Measurements from ENCODE around the gene APH1B. TPM values are rescaled to one million over a fixed set of nuclear protein-coding genes. Genes with fewer than 3 reads are reported as not detected.

APH1B gene
- total and polyA plus RNA-seq, 9 of the 15 experiments (the other 6 are each of a cell fraction or from before 2014, with no cell fraction given): 5.1 to 9.7 (median 7.0) TPM

DNA sequence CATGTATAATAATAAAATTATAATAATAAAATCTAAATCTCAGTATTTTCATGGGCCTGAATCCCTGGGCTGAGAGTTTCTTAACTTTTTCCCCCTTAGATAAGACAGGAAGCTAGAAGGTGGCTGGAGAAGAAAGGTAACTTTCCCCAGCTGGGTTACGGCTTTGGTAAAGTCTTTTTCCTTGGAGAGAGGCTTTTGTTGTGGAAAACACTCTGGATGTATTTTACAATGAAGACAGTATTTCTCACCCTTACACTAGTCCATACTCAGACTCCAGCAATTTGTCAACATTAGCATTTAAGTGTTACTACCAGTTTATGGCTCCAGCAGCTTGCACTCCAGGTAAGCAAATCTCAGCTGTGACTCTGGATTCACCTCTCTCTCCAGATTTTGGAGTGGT lies 34.9 kb downstream of the APH1B start:
- H2AFZ ChIP-seq (ENCODE audit: low read depth, low read length): no peak overlapping the region
- TF ChIP-seq SMAD1 (IDR thresholded peaks at IDR 0.05; ENCODE audit: low read depth, low read length, partially characterized antibody) (no peak), ZNF830 (CRISPR knock-in tag; IDR thresholded peaks at IDR 0.05) (no peak), TBP (optimal IDR thresholded peaks at IDR 0.05; ENCODE audit: low read depth, low read length) (no peak), KLF13 (tag; IDR thresholded peaks at IDR 0.05; ENCODE audit: borderline replicate concordance, low read depth) (no peak), ARID2 (IDR thresholded peaks at IDR 0.05) (no peak), DPF2 (IDR thresholded peaks at IDR 0.05) (no peak), SMARCB1 (IDR thresholded peaks at IDR 0.05; ENCODE audit: insufficient read length, low read depth) (no peak), SNRNP70 (optimal IDR thresholded peaks at IDR 0.05; ENCODE audit: low read depth, low read length) (no peak), SREBF1 (IDR thresholded peaks at IDR 0.05; ENCODE audit: borderline replicate concordance, low read depth, low read length) (no peak), U2AF2 (optimal IDR thresholded peaks at IDR 0.05; ENCODE audit: low read depth, low read length) (no peak), HMG20B (CRISPR knock-in tag; IDR thresholded peaks at IDR 0.05) (no peak), ADNP (tag; IDR thresholded peaks at IDR 0.05) (no peak), SNIP1 (IDR thresholded peaks at IDR 0.05; ENCODE audit: low read depth) (no peak), NFIX (CRISPR knock-in tag; IDR thresholded peaks at IDR 0.05; ENCODE audit: low read depth) (no peak)
- TF ChIP-seq, protein P1, sequence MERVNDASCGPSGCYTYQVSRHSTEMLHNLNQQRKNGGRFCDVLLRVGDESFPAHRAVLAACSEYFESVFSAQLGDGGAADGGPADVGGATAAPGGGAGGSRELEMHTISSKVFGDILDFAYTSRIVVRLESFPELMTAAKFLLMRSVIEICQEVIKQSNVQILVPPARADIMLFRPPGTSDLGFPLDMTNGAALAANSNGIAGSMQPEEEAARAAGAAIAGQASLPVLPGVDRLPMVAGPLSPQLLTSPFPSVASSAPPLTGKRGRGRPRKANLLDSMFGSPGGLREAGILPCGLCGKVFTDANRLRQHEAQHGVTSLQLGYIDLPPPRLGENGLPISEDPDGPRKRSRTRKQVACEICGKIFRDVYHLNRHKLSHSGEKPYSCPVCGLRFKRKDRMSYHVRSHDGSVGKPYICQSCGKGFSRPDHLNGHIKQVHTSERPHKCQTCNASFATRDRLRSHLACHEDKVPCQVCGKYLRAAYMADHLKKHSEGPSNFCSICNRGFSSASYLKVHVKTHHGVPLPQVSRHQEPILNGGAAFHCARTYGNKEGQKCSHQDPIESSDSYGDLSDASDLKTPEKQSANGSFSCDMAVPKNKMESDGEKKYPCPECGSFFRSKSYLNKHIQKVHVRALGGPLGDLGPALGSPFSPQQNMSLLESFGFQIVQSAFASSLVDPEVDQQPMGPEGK (CRISPR knock-in tag; IDR thresholded peaks at IDR 0.05; ENCODE audit: borderline replicate concordance): no peak
- ChIA-PET POLR2A (interaction anchor here (0.6 to 1.2 kb wide), 4 partner anchors 20 to 120 kb away, joined by 3 to 4 read pairs (median 3); no protein-coding TSS in a partner anchor), CTCF (ENCODE audit: low intra/inter-chr PET ratio) (no interaction called here)
- H3K4me3 ChIP-seq: no peak overlapping the region
- WGBS (ENCODE audit: insufficient coverage, low coverage, missing lambda C conversion rate): 76% methylated on average over 1 of the region's 1 CpG
- no peaks in the 10 kb centered on the region for H3K9me1 ChIP-seq (ENCODE audit: control insufficient read depth, insufficient read depth, low read length)
- H3K9ac ChIP-seq (ENCODE audit: insufficient read depth in 1 of 2, low read depth in 2 of 2, low read length in 2 of 2): no peak overlapping the region
- H3K36me3 ChIP-seq (ENCODE audit: control insufficient read depth, insufficient read depth, low read length): no peaks in the 10 kb centered on the region
- intact Hi-C loops (cut with micrococcal nuclease): no loop called here
- H3K27ac ChIP-seq (ENCODE audit: extremely low read depth, low read depth, low read length): no peak overlapping the region
- no peaks in the 10 kb centered on the region for H3K79me2 ChIP-seq (ENCODE audit: control insufficient read depth, insufficient read depth, low read length)
- H3K4me2 ChIP-seq (ENCODE audit: insufficient read depth, low read length): no peak overlapping the region
- no TSS peak for BruUV-seq (replicated peaks)
- H3K4me1 ChIP-seq (replicated peaks in 1 of 2; ENCODE audit: control insufficient read depth in 2 of 2, insufficient read depth in 2 of 2, low read length in 2 of 2): no peaks in the 10 kb centered on the region; a peak in 1 of 5 replicates
- DNase-seq (ENCODE audit: extremely low read depth in 1 of 4, low spot score in 3 of 4): no peak
- ATAC-seq: no peak
- in situ Hi-C loops (cut with MboI): no loop called here
- no peaks in the 10 kb centered on the region for H3K9me3 ChIP-seq (replicated peaks; ENCODE audit: control insufficient read depth, insufficient read depth, low read depth, low read length)
- no peaks in the 10 kb centered on the region for H3K27me3 ChIP-seq (ENCODE audit: control insufficient read depth in 2 of 2, insufficient read depth in 2 of 2, low read length in 2 of 2)
- no peak for FAIRE-seq
- H4K20me1 ChIP-seq (replicated peaks; ENCODE audit: control insufficient read depth, insufficient read depth, low read length): no peaks in the 10 kb centered on the region
